GM12892 (cell line): ENCODE measurements around the gene CEP112.

ENCODE experiments used
- POLR2A ChIP-seq: IDR thresholded peaks from 2 replicates; pipeline ENCODE4 v1.6.1; 2011; ENCODE audit warnings: low read depth, low read length, control low read depth
- POLR2AphosphoS5 ChIP-seq: IDR thresholded peaks from 2 replicates; pipeline ENCODE4 v1.6.1; 2011; ENCODE audit warnings: low read depth, low read length, control low read depth

GRCh38 chr17:65896889-65897288, 295.0 kb downstream of the CEP112 start:
- no peak for TF ChIP-seq POLR2A
- no peak for TF ChIP-seq POLR2AphosphoS5
